IMR-90 (cell line): ENCODE measurements around the gene VPS25. TPM values are rescaled to one million over a fixed set of nuclear protein-coding genes. Genes with fewer than 3 reads are reported as not detected.
A peak's percentile ranks its signal among the peaks of the same experiment; 100 is the strongest.

Experiments
- ATAC-seq: fragments of 200-7000 bp; cut with Tn5 transposase; 2 replicates; pipeline ENCODE4 v1.9.1; 2020; ENCODE audit warnings: low read depth, mild to moderate bottlenecking, moderate library complexity
- BruUV-seq: library from RNA; stranded (reverse); fragments of 400-500 nt; replicated peaks from 2 replicates; lab custom pipeline; 2021; lab: Mats Ljungman, UMichigan
- CTCF ChIA-PET: fragments of 300-600 bp; formaldehyde crosslinking; extraction: SDS; loops from one replicate; lab custom pipeline; 2021; ENCODE audit warnings: antibody characterized with exemption; lab: Yijun Ruan, JAX
- POLR2A ChIA-PET: fragments of 300-600 bp; sonication (Branson Sonifier 250); formaldehyde crosslinking; loops from one replicate; lab custom pipeline; 2022; ENCODE audit warnings: antibody characterized with exemption; ENCODE audit not compliant: unreplicated experiment; lab: Charles Lee
- DNase-seq: peaks from one replicate; pipeline ENCODE4 v3.0.0; 2013
- H2AFZ ChIP-seq: replicated peaks from 2 replicates; pipeline ENCODE3; 2013; ENCODE audit warnings: low read length, mild to moderate bottlenecking; ENCODE audit not compliant: poor library complexity
- H2AK5ac ChIP-seq: 2 replicates; pipeline ENCODE4 v1.6.1; 2013; ENCODE audit warnings: low read depth, low read length, inconsistent platforms
- H2AK9ac ChIP-seq: replicated peaks from 2 replicates; pipeline ENCODE3; 2013; ENCODE audit warnings: mild to moderate bottlenecking, low read depth, low read length, moderate library complexity; ENCODE audit not compliant: poor library complexity
- H2BK120ac ChIP-seq: 2 replicates; pipeline ENCODE4 v1.6.1; 2013; ENCODE audit warnings: low read depth, low read length, inconsistent platforms
- H2BK15ac ChIP-seq: 3 replicates; pipeline ENCODE4 v1.6.1; 2013; ENCODE audit warnings: low read depth, low read length, inconsistent platforms
- H2BK20ac ChIP-seq: 2 replicates; pipeline ENCODE4 v1.6.1; 2013; ENCODE audit warnings: low read depth, mild to moderate bottlenecking, inconsistent platforms, low read length, moderate library complexity
- H2BK5ac ChIP-seq: 2 replicates; pipeline ENCODE4 v1.6.1; 2013; ENCODE audit warnings: mild to moderate bottlenecking, low read depth, low read length, inconsistent platforms; ENCODE audit not compliant: poor library complexity, severe bottlenecking
- H3K14ac ChIP-seq: replicated peaks from 2 replicates; pipeline ENCODE4 v1.6.1; 2013; ENCODE audit warnings: low read depth, low read length, inconsistent platforms
- H3K18ac ChIP-seq: 2 replicates; pipeline ENCODE4 v1.6.1; 2013; ENCODE audit warnings: low read depth, low read length, control low read depth
- H3K23ac ChIP-seq: 2 replicates; pipeline ENCODE4 v1.6.1; 2013; ENCODE audit warnings: low read depth, low read length, inconsistent platforms
- H3K27ac ChIP-seq: 2 replicates; pipeline ENCODE4 v1.5.1; 2013; ENCODE audit warnings: mild to moderate bottlenecking, control low read depth, low read length; ENCODE audit not compliant: insufficient read depth
- H3K27me3 ChIP-seq: 2 replicates; pipeline ENCODE4 v1.6.1; 2013; ENCODE audit warnings: low read length; ENCODE audit not compliant: control insufficient read depth, insufficient read depth
- H3K36me3 ChIP-seq: 2 replicates; pipeline ENCODE4 v1.6.1; 2013; ENCODE audit warnings: low read length, mixed read lengths; ENCODE audit not compliant: control insufficient read depth, insufficient read depth
- H3K4ac ChIP-seq: 2 replicates; pipeline ENCODE4 v1.6.1; 2013; ENCODE audit warnings: low read depth, low read length, inconsistent platforms
- H3K4me1 ChIP-seq: 2 replicates; pipeline ENCODE4 v1.6.1; 2013; ENCODE audit warnings: low read length, mixed read lengths; ENCODE audit not compliant: control insufficient read depth, insufficient read depth
- H3K4me2 ChIP-seq: 2 replicates; pipeline ENCODE4 v1.6.1; 2013; ENCODE audit warnings: low read depth, mild to moderate bottlenecking, control low read depth, low read length, moderate library complexity
- H3K4me3 ChIP-seq: 2 replicates; pipeline ENCODE4 v1.5.1; 2013; ENCODE audit warnings: low read depth, mild to moderate bottlenecking, control low read depth, low read length, moderate library complexity; ENCODE audit not compliant: insufficient read depth
- H3K56ac ChIP-seq: 2 replicates; pipeline ENCODE4 v1.6.1; 2013; ENCODE audit warnings: low read length, inconsistent platforms; ENCODE audit not compliant: insufficient read depth; ENCODE audit errors: extremely low read depth
- H3K79me1 ChIP-seq, 2 experiments: 2 replicates each; pipeline ENCODE4 v1.6.1; 2013; ENCODE audit warnings: low read length in 2 of 2, inconsistent platforms in 1 of 2, low read depth in 1 of 2
- H3K9ac ChIP-seq: 2 replicates; pipeline ENCODE4 v1.6.1; 2013; ENCODE audit warnings: low read depth, low read length, control low read depth
- H3K9me1 ChIP-seq: 2 replicates; pipeline ENCODE4 v1.6.1; 2013; ENCODE audit warnings: low read length, inconsistent platforms; ENCODE audit not compliant: insufficient read depth
- H3K9me3 ChIP-seq: 2 replicates; pipeline ENCODE4 v1.6.1; 2013; ENCODE audit warnings: low read length; ENCODE audit not compliant: control insufficient read depth, insufficient read depth
- H4K20me1 ChIP-seq: 2 replicates; pipeline ENCODE4 v1.6.1; 2013; ENCODE audit warnings: low read length, inconsistent platforms; ENCODE audit not compliant: insufficient read depth
- H4K5ac ChIP-seq: 2 replicates; pipeline ENCODE4 v1.6.1; 2013; ENCODE audit warnings: mild to moderate bottlenecking, low read depth, low read length, control low read depth
- H4K8ac ChIP-seq, 2 experiments: 2 replicates each; pipeline ENCODE4 v1.6.1; 2013; ENCODE audit warnings: low read depth in 2 of 2, low read length in 2 of 2, control low read depth in 1 of 2, inconsistent platforms in 1 of 2
- H4K91ac ChIP-seq: 2 replicates; pipeline ENCODE4 v1.6.1; 2013; ENCODE audit warnings: low read depth, low read length, inconsistent platforms; ENCODE audit not compliant: insufficient read depth
- CEBPB ChIP-seq: IDR thresholded peaks from 2 replicates; pipeline ENCODE4 v1.6.1; 2012; ENCODE audit warnings: low read depth, low read length, improper control_type of control experiment
- CHD1 ChIP-seq: IDR thresholded peaks from 2 replicates; pipeline ENCODE4 v1.6.1; 2012; ENCODE audit warnings: low read depth, low read length, improper control_type of control experiment
- FOS ChIP-seq: fragments of 150-350 bp; IDR thresholded peaks from 2 replicates; pipeline ENCODE4 v1.6.1; 2016; ENCODE audit warnings: low read depth, low read length
- MAFK ChIP-seq: IDR thresholded peaks from 2 replicates; pipeline ENCODE4 v1.6.1; 2012; ENCODE audit warnings: low read depth, low read length, improper control_type of control experiment
- NFE2L2 ChIP-seq: fragments of 150-350 bp; IDR thresholded peaks from 2 replicates; pipeline ENCODE4 v1.6.1; 2016; ENCODE audit warnings: low read depth, mild to moderate bottlenecking, low read length
- WGBS, 2 experiments: methylation state at CpG; one replicate each; pipeline versions ENCODE4 v1.1.5 to v1.1.7; 2013; ENCODE audit warnings: missing lambda C conversion rate in 2 of 2; ENCODE audit not compliant: insufficient read length in 1 of 2; ENCODE audit errors: extremely low coverage in 2 of 2; 5-methylcytosine and 5-hydroxymethylcytosine counted together
- dilution Hi-C: fragments of 300-500 bp; cut with HindIII; formaldehyde crosslinking; loops from one replicate; pipeline ENCODE4 v1.14.3; 2018; ENCODE audit warnings: low sequenced_read_pairs; ENCODE audit not compliant: unreplicated experiment
- in situ Hi-C: fragments of 300-500 bp; cut with MboI; formaldehyde crosslinking; loops from 3 replicates; pipeline ENCODE4 v1.14.3; 2019; ENCODE audit warnings: low sequenced_read_pairs, inconsistent platforms, mixed read lengths
- intact Hi-C: fragments of 100-400 bp; cut with micrococcal nuclease; formaldehyde crosslinking; loops from 2 replicates; pipeline ENCODE4 v1.10.0; 2022
- polyA plus RNA-seq, 3 experiments: library from polyadenylated mRNA; depleted of rRNA; stranded (reverse); fragments of >200 nt; gene quantifications; 2 replicates each; pipeline ENCODE4 v1.2.3, GENCODE V29; 2012; ENCODE audit warnings: low replicate concordance in 1 of 3
- total RNA-seq: library from RNA; depleted of rRNA; stranded (reverse); fragments of >200 nt; gene quantifications from 2 replicates; pipeline ENCODE4 v1.2.3, GENCODE V29; 2012

Gene VPS25
- total and polyA plus RNA-seq, 2 of the 4 experiments (the other 2 are of a cell fraction), result 71.3 to 130 TPM

DNA sequence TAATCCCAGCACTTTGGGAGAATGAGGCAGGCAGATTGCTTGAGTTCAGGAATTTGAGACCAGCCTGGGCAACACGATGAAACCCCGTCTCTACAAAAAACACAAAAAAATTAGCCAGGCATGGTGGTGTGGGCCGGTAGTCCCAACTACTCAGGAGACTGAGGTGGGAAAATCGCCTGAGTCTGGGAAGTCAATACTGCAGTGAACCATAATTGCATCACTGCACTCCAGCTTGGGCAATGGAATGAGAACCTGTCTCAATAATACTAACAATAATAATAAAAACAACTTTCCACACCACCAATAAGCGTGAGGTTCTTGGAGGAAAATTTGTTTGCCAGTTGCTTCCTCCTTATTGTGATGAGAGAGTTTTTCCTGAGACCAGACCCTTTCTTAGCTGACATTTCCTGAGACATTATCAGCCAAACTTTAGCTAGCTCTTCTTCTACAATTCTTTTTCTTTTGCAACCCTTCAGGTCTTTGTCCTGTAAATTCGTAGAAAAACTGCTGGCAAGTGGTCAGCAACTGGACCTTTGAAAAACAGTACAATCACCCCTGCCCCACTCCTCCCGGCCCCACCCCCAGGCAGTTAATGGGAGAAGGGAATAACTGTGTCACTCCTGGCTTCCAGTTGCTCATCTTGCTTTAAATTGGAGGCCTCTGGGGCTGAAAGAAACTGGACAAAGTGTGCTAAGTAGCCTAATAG is 24.9 kb upstream of the VPS25 start:
- DNase-seq (no peak), ATAC-seq (no peak)
- Histone ChIP-seq H4K5ac (no peak overlapping the region), H2BK20ac (no peak overlapping the region), H3K14ac (no peak overlapping the region), H3K4me2 (no peak overlapping the region), H3K9ac (no peak overlapping the region), H2AK5ac (no peak overlapping the region), H2AFZ (no peak overlapping the region), H3K4me1 (peaks cover 5% of the 10 kb centered on the region; the same call in 1 of the 2 replicates), H2BK120ac (no peak overlapping the region), H3K36me3 (no peaks in the 10 kb centered on the region), H3K9me3 (no peaks in the 10 kb centered on the region), H3K4ac (no peak overlapping the region), H2BK5ac (no peak overlapping the region), H3K9me1 (peaks cover 8% of the 10 kb centered on the region; the same call in 1 of the 2 replicates), H3K27me3 (peaks cover 24% of the 10 kb centered on the region), H2AK9ac (no peak overlapping the region), H3K27ac (no peak overlapping the region), H3K79me1 (peaks cover 8 to 11% of the 10 kb centered on the region in 2 experiments), H3K56ac (no peak overlapping the region), H4K91ac (no peak overlapping the region), H3K4me3 (no peak overlapping the region), H3K23ac (no peak overlapping the region), H2BK15ac (no peak overlapping the region), H4K8ac (no peak overlapping the region), H3K18ac (no peak overlapping the region), H4K20me1 (no peaks in the 10 kb centered on the region)
- ChIA-PET CTCF (interaction anchor here (2.9 kb wide), 1 partner anchor 12 kb away, joined by 12 read pairs; the partner anchor contains the start of gene RAMP2), POLR2A (no interaction called here)
- no CpG with 5 or more reads among the region's 7 CpGs for WGBS, 2 experiments
- in situ Hi-C loops (no loop called here), intact Hi-C loops (no loop called here), dilution Hi-C loops (no loop called here)
- TF ChIP-seq CEBPB (peak; percentile 24; the same call in 1 of the 2 replicates), MAFK (no peak), CHD1 (no peak), NFE2L2 (no peak), FOS (no peak)
- BruUV-seq, result no TSS peak
